Activated CD4-positive, alpha-beta memory T cell treated with anti-CD3 and anti-CD28 coated beads, Interleukin-2, amount 10 ng/mL, durations not matched to agents 7 days and 5 days (primary cell): ENCODE measurements around the gene WWTR1. TPM values are rescaled to one million over a fixed set of nuclear protein-coding genes. Genes with fewer than 3 reads are reported as not detected.

Source experiments
- CTCF ChIA-PET: fragments of 350-600 bp; sonication (Branson Sonifier 250); formaldehyde crosslinking; loops from one replicate; lab custom pipeline; 2021; ENCODE audit warnings: antibody characterized with exemption, inconsistent platforms; lab: Charles Lee
- POLR2A ChIA-PET: fragments of 350-600 bp; sonication (Branson Sonifier 250); formaldehyde crosslinking; loops from one replicate; lab custom pipeline; 2021; ENCODE audit warnings: antibody characterized with exemption; lab: Charles Lee
- DNase-seq: peaks from one replicate; pipeline ENCODE4 v3.0.0-alpha.2; 2020
- H3K27ac Mint-ChIP-seq: one replicate; pipeline ENCODE4 v1.8.0; 2021; ENCODE audit warnings: mild to moderate bottlenecking, mixed read lengths
- H3K27me3 Mint-ChIP-seq: one replicate; pipeline ENCODE4 v1.8.0; 2021; ENCODE audit warnings: mixed read lengths
- H3K36me3 Mint-ChIP-seq: one replicate; pipeline ENCODE4 v1.8.0; 2021; ENCODE audit warnings: low read depth, mixed read lengths
- H3K4me1 Mint-ChIP-seq: one replicate; pipeline ENCODE4 v1.8.0; 2021; ENCODE audit warnings: mixed read lengths
- H3K4me3 Mint-ChIP-seq: one replicate; pipeline ENCODE4 v1.8.0; 2021; ENCODE audit warnings: mild to moderate bottlenecking, mixed read lengths
- H3K9me3 Mint-ChIP-seq: one replicate; pipeline ENCODE4 v1.8.0; 2021; ENCODE audit warnings: mixed read lengths
- total RNA-seq, 2 experiments: library from RNA; stranded (reverse); gene quantifications; one replicate each; pipeline ENCODE4 v1.2.3, GENCODE V29; 2021

Gene WWTR1
- total RNA-seq, 2 experiments from 2014 or later: 1.9 to 2.1 TPM

DNA sequence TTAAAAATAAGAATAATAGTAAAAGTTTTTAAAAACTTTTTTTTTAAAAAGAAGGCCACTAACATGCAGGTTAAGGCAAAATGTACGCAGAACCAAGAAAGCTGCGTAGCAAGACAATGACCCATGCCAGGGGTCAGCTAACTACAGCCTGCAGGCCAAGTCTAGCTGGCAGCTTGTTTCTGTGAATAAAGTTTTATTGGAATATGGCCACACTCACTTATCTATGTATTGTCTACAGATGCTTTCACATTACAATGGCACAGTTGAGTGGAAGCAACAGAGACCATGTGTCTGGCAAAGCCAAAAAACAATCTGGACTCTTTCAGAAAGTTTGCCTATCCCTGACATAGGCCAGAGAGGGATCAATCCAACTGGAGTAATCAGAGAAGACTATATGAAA is 46.7 kb downstream of the WWTR1 start:
- Mint-ChIP-seq H3K27ac (no peak overlapping the region), H3K9me3 (no peaks in the 10 kb centered on the region), H3K27me3 (peaks cover 7% of the 10 kb centered on the region), H3K4me3 (no peak overlapping the region), H3K4me1 (peaks cover 9% of the 10 kb centered on the region), H3K36me3 (no peaks in the 10 kb centered on the region)
- POLR2A ChIA-PET: no interaction called here
- DNase-seq: no peak
- CTCF ChIA-PET: no interaction called here

DNA sequence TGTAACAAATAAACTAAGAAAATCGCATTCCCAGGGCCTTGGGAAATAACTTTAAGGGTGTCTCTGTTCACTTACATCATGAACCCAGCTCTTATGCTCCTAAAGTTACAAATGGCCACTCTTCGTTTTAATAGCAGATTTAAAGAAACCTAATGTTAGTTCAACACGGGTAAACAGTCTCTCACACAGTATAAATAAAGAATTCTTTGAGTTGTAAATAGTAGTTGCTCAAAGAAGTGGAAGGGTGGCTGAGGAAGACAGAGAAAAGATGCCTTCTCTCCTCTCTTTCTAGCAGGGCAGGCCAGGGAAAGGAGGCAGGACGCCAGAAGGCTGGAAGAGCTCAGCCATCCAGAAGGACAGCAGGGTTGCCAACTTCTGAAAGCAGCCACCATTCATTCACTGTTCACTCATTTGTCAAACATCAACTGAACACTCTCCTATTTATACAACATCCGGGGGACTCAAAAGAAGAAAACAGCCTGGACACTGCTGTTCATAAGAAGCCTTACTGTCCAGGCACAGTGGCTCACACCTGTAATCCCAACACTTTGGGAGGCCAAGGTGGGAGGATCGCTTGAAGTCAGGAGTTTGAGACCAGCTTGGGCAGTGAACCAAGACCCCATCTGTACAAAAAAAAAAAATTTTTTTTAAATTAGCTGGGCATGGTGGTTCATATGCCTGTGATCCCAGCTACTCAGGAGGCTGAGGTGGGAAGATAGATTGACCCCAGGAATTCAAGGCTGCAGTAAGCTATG is 47.3 kb downstream of the WWTR1 start:
- no peak for DNase-seq
- Mint-ChIP-seq H3K4me3 (no peak overlapping the region), H3K27me3 (peaks cover 6% of the 10 kb centered on the region), H3K27ac (no peak overlapping the region), H3K4me1 (peaks cover 5% of the 10 kb centered on the region), H3K36me3 (no peaks in the 10 kb centered on the region), H3K9me3 (no peaks in the 10 kb centered on the region)
- POLR2A ChIA-PET: no interaction called here
- CTCF ChIA-PET: no interaction called here

DNA sequence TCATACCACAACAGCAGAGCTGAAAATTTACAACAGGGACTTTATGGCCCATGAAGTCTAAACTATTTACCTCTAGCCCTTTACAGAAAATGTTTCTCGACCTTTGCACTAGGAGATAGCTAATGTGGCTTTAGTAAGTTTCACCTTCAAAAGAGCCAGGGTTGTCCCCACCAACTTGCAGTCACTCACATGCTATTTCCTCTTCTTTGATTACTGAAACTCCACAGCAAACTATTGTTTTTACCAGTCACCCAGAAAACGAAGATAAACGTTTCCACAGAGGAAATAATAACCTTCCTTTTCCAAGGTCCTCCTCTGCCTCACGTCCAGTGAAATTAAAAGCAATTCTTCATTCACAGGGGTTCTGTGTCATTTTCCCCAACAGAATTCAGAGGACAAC is 48.2 kb downstream of the WWTR1 start:
- Mint-ChIP-seq H3K36me3 (no peaks in the 10 kb centered on the region), H3K4me1 (peaks cover 5% of the 10 kb centered on the region), H3K27me3 (peaks cover 9% of the 10 kb centered on the region), H3K9me3 (no peaks in the 10 kb centered on the region), H3K27ac (no peak overlapping the region), H3K4me3 (no peak overlapping the region)
- CTCF ChIA-PET: no interaction called here
- POLR2A ChIA-PET: no interaction called here
- no peak for DNase-seq

DNA sequence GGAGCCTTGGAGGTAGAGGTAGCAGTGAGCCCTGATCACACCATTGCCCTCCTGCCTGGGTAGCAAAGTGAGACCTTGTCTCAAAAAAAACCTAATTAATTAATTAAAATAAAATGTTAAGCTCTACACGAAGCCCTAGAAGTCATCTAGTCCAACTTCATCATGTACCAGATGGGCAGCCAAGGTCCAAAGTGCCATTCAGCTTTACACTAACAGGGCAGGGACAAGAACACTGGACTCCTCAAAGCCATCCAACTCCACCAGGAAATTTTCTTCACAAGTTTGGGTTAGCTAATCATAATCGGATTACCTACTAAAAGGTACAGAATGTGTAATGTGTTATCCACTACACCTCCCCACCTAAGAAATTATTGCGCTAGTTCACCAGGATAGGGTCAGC is 48.8 kb downstream of the WWTR1 start:
- ChIA-PET POLR2A (no interaction called here), CTCF (no interaction called here)
- peaks cover 9% of the 10 kb centered on the region for H3K27me3 Mint-ChIP-seq
- no peak overlapping the region for H3K4me3 Mint-ChIP-seq
- H3K27ac Mint-ChIP-seq: no peak overlapping the region
- no peaks in the 10 kb centered on the region for H3K9me3 Mint-ChIP-seq
- no peaks in the 10 kb centered on the region for H3K36me3 Mint-ChIP-seq
- peaks cover 5% of the 10 kb centered on the region for H3K4me1 Mint-ChIP-seq
- no peak for DNase-seq

DNA sequence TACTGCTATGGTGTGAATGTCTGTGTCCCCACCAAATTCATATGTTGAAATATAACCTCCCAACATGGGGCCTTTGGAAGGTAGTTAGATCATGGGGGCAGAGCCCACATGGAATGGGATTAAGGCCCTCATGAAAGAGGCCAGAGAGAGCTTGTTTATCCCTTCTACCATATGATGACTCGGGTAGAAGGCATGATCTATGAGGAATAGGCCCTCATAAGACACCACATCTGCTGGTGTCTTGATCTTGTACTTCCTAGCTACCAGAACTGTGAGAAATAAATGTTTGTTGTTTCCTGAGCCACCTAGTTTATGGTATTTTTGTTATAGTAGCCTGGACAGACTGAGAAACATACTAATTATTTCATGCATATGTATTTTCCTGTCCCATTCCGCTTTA is 51.9 kb downstream of the WWTR1 start:
- ChIA-PET POLR2A (no interaction called here), CTCF (no interaction called here)
- no peaks in the 10 kb centered on the region for H3K9me3 Mint-ChIP-seq
- no peak overlapping the region for H3K27ac Mint-ChIP-seq
- no peaks in the 10 kb centered on the region for H3K36me3 Mint-ChIP-seq
- H3K4me1 Mint-ChIP-seq: peaks cover 5% of the 10 kb centered on the region
- H3K4me3 Mint-ChIP-seq: no peak overlapping the region
- H3K27me3 Mint-ChIP-seq: peaks cover 4% of the 10 kb centered on the region
- DNase-seq: no peak

DNA sequence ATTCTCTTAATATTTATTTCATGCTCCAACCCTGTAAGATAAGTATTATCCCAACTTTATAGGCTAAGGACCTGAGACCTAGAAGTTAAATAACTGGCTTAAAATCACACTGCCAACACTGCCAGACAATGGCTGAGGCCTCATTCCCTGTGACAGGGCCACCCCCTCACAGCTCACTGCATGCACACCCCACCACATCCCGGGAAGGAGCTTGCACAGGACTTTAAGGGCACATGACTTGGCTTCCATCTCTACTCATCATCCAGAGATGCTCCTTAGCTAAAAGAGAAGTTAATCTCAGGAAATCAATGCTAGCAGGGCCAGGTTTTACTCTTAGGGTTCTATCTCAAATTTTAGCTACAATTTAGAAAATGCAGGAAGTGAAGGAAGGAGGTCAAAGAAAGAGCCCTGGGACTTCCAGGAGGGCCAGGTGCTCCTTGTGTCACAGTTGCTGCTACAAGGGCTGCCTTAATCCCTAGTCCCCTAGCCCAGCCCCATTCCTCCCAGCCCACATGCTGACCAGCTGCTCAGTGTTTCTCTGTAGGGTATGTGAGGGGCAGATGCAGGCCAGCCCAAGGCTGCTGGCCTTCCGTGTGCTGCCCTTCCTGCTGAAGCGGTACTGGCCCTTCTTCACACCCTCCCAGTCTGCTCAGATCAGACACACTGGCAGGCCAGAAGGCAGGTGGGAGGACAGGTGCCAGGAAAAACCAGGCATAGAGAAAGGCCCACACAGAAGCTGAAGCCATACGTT is 53.5 kb downstream of the WWTR1 start:
- H3K36me3 Mint-ChIP-seq: no peaks in the 10 kb centered on the region
- H3K27me3 Mint-ChIP-seq: peaks cover 4% of the 10 kb centered on the region
- H3K4me3 Mint-ChIP-seq: no peak overlapping the region
- DNase-seq: no peak
- H3K4me1 Mint-ChIP-seq: no peaks in the 10 kb centered on the region
- ChIA-PET CTCF (no interaction called here), POLR2A (no interaction called here)
- H3K27ac Mint-ChIP-seq: no peak overlapping the region
- H3K9me3 Mint-ChIP-seq: no peaks in the 10 kb centered on the region

DNA sequence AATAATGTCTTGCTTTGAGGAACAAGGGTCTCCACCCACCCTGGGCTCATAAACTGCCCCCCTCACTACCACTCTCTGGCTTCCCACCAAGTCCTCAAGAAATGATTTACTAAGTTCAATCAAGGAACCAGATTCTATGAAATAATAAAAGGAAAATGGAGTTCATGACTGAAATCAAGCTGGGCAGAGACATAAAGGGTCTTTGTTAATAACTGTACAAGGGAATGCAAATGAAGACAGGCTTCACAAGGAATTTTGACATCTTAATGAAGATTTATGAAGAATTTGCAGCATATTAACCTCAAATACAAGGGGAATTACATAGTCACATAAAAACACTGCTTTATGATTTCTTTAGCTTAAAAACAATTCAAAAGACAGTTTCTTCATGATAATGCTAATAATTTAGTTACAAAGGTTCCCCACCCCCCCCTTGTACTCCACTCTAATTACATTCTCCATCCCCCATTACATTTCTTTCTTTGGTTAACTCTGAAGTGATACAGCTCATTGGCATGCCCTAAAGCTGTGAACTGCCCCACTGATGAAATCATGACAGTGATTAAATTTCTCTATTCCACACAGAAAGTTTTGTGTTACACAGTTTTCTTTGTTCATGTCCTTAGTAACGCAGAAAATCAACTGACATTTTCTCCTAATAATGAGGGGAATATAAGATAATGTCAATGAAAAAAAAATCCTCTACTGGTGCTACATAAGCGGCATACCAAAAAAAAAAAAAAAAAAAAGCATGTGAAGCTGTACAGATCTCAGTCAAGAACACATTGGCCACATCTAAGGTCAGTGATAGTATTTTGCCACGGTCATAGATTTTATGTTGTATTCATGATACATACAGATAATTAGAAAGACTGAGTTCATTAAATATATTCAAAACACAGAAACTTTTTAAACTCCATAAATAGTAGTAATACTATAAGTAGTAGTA is 54.4 kb downstream of the WWTR1 start:
- no peak for DNase-seq

DNA sequence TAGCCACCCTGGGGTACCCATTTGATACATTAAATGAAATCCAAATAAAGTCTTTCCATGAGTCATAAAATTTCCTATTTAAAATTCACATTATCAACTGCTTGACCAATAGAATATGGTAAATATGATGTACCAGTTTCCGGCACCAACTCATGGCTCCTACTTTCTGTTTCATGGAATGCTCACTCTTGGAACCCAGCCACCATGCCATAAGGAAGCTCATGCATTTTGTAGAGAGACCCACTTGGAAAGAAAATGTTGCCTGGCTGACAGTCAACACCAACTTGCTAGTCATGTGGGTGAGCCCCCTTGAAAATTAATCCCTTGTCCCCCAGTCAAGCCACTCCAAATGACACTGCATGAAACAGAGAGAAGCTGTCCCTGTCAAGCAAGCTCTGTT is 57.2 kb downstream of the WWTR1 start:
- no peaks in the 10 kb centered on the region for H3K4me1 Mint-ChIP-seq
- H3K27me3 Mint-ChIP-seq: peaks cover 5% of the 10 kb centered on the region
- H3K36me3 Mint-ChIP-seq: no peaks in the 10 kb centered on the region
- no peak overlapping the region for H3K4me3 Mint-ChIP-seq
- CTCF ChIA-PET: interaction anchor here (1.3 kb wide), 1 partner anchor 32 kb away, joined by 3 read pairs; no protein-coding TSS in a partner anchor
- DNase-seq: no peak
- POLR2A ChIA-PET: no interaction called here
- H3K27ac Mint-ChIP-seq: no peak overlapping the region
- no peaks in the 10 kb centered on the region for H3K9me3 Mint-ChIP-seq

More for the DNA sequence above, 54.4 kb downstream of the WWTR1 start:
- ChIA-PET CTCF (no interaction called here), POLR2A (no interaction called here)
- no peaks in the 10 kb centered on the region for H3K4me1 Mint-ChIP-seq
- H3K4me3 Mint-ChIP-seq: no peak overlapping the region
- H3K36me3 Mint-ChIP-seq: no peaks in the 10 kb centered on the region
- H3K9me3 Mint-ChIP-seq: no peaks in the 10 kb centered on the region
- H3K27ac Mint-ChIP-seq: no peak overlapping the region
- H3K27me3 Mint-ChIP-seq: peaks cover 5% of the 10 kb centered on the region

DNA sequence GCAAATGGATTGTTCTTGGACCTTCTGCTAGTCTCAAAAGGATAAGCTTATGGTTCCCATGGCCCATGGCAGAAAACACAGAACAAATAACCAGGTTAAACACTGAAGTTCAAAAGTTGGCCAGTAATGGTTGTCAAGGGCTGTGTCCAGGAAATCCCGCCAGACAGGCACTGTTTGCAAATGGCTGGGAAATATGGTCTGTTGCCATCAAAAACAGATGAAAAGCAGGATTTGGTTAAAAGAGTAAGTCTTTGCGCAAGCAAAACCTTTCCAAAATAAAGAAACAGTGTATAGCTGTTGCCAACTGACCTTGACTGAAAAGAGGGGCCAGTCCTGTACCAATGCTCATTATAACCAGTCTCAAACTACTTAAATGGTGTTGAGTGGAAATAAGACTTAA is 58.6 kb downstream of the WWTR1 start:
- no peak overlapping the region for H3K27ac Mint-ChIP-seq
- POLR2A ChIA-PET: interaction anchor here (1.0 kb wide), 1 partner anchor 11 kb away, joined by 3 read pairs; no protein-coding TSS in a partner anchor
- no peak for DNase-seq
- no peaks in the 10 kb centered on the region for H3K9me3 Mint-ChIP-seq
- CTCF ChIA-PET: no interaction called here
- no peaks in the 10 kb centered on the region for H3K4me1 Mint-ChIP-seq
- peaks cover 2% of the 10 kb centered on the region for H3K27me3 Mint-ChIP-seq
- no peak overlapping the region for H3K4me3 Mint-ChIP-seq
- no peaks in the 10 kb centered on the region for H3K36me3 Mint-ChIP-seq

DNA sequence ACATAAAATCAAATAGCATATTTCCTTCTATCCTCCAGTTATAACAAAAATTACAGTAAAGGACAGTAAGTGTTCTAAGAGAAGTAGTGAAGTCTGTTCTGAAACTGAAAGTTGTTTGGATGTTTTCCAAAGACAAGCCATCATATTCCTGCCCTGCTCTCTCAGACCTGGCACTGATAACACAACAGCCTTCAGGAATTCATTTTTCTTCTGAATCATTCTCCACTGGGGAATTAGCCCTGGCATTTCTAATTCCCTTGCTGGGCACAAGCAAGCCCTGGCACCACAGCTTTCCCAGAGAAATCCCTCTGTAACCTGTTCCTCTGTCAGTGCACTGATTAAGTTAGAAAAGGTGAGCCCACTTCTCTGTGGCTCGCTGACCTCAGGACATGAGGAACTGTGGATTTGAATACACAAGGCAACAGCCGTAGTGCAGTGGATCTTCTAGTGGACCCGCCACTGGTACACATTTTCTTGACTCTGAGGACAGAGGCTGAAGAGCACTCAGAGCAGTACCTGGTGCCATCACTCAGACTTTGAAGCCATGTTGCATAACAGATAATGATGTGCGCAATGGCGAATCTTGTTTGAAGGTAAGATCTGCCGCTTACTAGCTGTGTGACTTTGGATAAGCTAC is 61.6 kb downstream of the WWTR1 start:
- H3K27ac Mint-ChIP-seq: no peak overlapping the region
- H3K4me1 Mint-ChIP-seq: no peaks in the 10 kb centered on the region
- H3K36me3 Mint-ChIP-seq: no peaks in the 10 kb centered on the region
- no peaks in the 10 kb centered on the region for H3K9me3 Mint-ChIP-seq
- CTCF ChIA-PET: interaction anchor here (1.7 kb wide), 1 partner anchor 157 kb away, joined by 5 read pairs; the partner anchor contains the start of gene COMMD2
- H3K4me3 Mint-ChIP-seq: no peak overlapping the region
- peaks cover 4% of the 10 kb centered on the region for H3K27me3 Mint-ChIP-seq
- POLR2A ChIA-PET: no interaction called here
- no peak for DNase-seq

DNA sequence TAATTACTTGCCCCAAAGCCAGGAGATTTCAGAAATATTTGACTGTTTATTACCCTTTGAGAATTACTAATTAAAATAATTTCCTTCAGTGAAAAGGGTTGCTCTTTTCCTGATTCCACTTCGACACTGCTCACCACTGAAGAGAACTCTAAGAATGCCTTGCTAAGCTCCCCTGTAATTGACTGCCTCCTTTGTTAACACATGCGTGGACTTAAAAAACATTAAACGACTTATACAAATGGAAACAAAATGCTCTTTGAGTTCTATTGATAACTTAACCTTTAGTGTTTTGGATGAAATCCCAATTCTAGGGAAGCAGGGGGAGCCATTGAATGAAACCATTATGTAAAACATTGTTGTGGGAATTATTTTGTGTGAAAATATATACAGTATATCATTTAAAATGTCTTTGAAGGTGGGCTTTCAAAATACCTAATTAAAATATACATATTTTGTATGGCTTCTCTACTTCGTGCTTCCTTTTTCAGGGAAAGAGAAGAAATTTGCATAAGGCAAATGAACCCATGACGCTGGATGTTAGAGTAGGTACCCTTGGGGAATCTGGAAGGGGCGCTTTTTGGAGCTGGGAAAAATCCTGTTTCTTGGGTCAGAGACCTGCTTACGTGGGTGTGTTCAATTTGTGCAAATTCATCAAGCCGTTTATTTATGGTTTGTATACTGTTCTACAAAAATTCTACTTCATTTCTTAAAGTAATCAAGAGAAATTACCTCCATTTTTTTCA is 64.2 kb downstream of the WWTR1 start:
- no peak overlapping the region for H3K4me3 Mint-ChIP-seq
- ChIA-PET CTCF (interaction anchor here (1.5 kb wide), 1 partner anchor 25 kb away, joined by 5 read pairs; no protein-coding TSS in a partner anchor), POLR2A (no interaction called here)
- no peaks in the 10 kb centered on the region for H3K36me3 Mint-ChIP-seq
- no peak overlapping the region for H3K27ac Mint-ChIP-seq
- H3K9me3 Mint-ChIP-seq: no peaks in the 10 kb centered on the region
- no peak for DNase-seq
- no peaks in the 10 kb centered on the region for H3K4me1 Mint-ChIP-seq
- peaks cover 4% of the 10 kb centered on the region for H3K27me3 Mint-ChIP-seq

DNA sequence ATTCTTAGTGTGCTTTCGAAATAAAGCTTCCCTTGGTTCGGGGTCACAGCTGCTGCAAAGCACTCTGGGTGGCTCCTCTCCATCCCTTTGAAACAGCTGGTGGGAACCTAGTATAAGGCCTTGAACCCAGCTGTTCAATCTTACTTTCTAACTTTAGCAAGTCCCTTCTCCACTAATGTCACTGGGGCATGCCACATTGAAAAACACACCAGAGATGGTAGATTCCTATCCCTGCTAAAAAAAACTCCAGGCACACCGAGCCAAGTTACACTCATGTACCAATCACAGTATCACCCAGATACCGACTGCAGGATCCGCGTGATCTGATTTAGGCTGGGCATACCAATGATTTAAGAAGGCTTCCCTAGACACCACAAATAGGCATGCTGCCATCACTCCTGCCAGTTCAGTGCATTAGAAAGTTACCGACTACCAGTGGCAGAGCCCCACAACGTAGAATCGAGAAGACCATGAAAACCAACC is 65.0 kb downstream of the WWTR1 start:
- no peak for DNase-seq
- H3K27me3 Mint-ChIP-seq: peaks cover 6% of the 10 kb centered on the region
- POLR2A ChIA-PET: no interaction called here
- H3K9me3 Mint-ChIP-seq: no peaks in the 10 kb centered on the region
- CTCF ChIA-PET: interaction anchor here (1.5 to 1.6 kb wide), 2 partner anchors 22 to 24 kb away, joined by 3 to 5 read pairs; no protein-coding TSS in a partner anchor
- no peaks in the 10 kb centered on the region for H3K36me3 Mint-ChIP-seq
- no peak overlapping the region for H3K4me3 Mint-ChIP-seq
- H3K4me1 Mint-ChIP-seq: no peaks in the 10 kb centered on the region
- H3K27ac Mint-ChIP-seq: no peak overlapping the region
